Measurements from ENCODE around the gene SPHK2. TPM values are rescaled to one million over a fixed set of nuclear protein-coding genes. Genes with fewer than 3 reads are reported as not detected.

The SPHK2 gene
- total RNA-seq, 1 donor = 7.8 TPM

DNA sequence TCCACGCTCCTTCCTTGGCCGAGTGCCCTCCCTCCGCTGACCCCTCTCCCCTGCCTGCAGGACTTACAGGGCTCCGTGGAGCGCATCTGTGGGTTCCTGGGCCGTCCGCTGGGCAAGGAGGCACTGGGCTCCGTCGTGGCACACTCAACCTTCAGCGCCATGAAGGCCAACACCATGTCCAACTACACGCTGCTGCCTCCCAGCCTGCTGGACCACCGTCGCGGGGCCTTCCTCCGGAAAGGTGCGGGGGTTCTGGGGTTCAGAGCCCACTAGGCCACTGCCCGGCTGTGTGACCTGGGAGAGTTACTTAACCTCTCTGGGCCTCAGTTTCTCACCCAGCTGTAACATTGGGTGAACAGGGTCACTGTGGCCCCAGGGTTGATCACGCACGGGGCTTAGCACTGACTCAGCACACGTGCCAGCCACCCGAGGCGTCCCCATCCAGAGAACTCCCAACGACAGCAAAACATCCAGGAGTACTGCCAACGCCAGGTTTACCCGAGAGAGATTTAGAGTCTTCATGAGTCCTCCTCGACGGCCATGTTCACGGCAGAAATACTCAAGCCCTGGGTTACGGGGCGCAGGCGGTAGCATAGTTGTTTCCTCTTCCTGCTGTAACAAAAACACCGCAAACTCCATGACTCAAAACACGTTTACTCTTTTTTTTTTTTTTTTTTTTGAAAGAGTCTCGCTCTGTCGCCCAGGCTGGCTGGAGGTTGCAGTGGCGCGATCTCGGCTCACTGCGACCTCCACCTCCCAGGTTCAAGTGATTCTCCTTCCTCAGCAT, 22.4 kb upstream of the SPHK2 start:
- H3K4me3 ChIP-seq (ENCODE audit: low read depth, low read length) = no peak overlapping the region
- TF ChIP-seq, protein P1, sequence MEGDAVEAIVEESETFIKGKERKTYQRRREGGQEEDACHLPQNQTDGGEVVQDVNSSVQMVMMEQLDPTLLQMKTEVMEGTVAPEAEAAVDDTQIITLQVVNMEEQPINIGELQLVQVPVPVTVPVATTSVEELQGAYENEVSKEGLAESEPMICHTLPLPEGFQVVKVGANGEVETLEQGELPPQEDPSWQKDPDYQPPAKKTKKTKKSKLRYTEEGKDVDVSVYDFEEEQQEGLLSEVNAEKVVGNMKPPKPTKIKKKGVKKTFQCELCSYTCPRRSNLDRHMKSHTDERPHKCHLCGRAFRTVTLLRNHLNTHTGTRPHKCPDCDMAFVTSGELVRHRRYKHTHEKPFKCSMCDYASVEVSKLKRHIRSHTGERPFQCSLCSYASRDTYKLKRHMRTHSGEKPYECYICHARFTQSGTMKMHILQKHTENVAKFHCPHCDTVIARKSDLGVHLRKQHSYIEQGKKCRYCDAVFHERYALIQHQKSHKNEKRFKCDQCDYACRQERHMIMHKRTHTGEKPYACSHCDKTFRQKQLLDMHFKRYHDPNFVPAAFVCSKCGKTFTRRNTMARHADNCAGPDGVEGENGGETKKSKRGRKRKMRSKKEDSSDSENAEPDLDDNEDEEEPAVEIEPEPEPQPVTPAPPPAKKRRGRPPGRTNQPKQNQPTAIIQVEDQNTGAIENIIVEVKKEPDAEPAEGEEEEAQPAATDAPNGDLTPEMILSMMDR (IDR thresholded peaks at IDR 0.05; ENCODE audit: insufficient read depth, low read depth, low read length) = no peak
- DNase-seq (ENCODE audit: low read depth) = no peak

DNA sequence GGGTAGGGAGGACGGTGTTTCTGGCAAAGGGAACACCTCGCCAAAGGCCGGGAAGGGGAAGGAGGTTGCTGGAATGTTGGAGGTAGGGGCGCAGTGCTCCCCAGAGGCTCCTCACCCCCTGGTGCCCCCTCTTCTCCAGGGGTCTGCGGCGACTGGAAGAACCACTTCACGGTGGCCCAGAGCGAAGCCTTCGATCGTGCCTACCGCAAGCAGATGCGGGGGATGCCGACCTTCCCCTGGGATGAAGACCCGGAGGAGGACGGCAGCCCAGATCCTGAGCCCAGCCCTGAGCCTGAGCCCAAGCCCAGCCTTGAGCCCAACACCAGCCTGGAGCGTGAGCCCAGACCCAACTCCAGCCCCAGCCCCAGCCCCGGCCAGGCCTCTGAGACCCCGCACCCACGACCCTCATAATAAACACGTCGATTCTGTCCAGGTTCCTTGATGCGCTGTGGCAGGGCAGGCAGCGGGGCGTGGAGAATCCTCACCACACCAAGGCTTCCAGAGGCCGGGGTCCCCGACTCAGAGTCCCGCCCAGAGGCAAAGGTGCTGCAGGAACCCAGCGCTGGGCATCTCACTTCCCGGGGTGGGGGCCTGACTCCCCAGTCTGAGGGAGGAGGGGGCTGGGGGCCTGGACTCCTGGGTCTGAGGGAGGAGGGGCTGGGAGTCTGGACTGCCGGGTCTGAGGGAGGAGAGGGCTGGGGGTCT, 20.2 kb upstream of the SPHK2 start:
- TF ChIP-seq, protein P1 (IDR thresholded peaks at IDR 0.05; ENCODE audit: insufficient read depth, low read depth, low read length) = no peak
- no peak for DNase-seq (ENCODE audit: low read depth)
- no peak overlapping the region for H3K4me3 ChIP-seq (ENCODE audit: low read depth, low read length)

DNA sequence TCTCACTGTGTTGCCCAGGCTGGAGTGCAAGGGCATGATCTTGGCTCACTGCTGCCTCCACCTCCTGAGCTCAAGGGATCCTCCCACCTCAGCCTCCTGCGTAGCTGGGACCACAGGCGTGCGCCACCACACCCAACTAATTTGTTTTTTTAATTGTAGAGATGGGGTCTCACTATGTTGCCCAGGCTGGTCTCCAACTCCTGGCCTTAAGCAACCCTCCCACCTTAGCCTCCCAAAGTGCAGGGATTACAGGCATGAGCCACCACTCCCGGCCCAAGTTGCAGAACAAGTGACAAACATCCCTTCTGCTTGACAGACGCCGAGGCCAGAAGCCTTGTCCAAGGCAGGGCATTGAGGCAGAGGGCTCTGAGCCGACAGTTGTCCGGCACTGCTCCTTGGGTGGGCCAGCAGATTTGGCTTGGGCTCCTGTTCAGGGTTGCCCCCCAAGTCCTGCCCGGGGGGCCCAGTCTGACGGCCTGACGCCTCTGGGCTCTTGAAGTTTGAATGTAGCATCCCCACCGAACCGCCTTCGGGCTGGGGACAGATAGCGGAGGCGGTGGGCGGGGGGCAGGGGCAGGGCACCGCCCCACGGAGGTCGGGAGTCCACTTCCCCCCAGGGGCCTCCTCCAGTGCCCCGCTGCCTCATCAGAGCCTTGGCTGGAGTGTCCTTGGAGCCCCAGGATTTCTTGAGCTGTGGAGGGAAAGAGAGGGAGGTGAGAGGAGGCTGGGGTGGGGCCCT, 18.5 kb upstream of the SPHK2 start:
- TF ChIP-seq, protein P1 (IDR thresholded peaks at IDR 0.05; ENCODE audit: insufficient read depth, low read depth, low read length) = no peak
- H3K4me3 ChIP-seq (ENCODE audit: low read depth, low read length) = no peak overlapping the region
- no peak for DNase-seq (ENCODE audit: low read depth)

DNA sequence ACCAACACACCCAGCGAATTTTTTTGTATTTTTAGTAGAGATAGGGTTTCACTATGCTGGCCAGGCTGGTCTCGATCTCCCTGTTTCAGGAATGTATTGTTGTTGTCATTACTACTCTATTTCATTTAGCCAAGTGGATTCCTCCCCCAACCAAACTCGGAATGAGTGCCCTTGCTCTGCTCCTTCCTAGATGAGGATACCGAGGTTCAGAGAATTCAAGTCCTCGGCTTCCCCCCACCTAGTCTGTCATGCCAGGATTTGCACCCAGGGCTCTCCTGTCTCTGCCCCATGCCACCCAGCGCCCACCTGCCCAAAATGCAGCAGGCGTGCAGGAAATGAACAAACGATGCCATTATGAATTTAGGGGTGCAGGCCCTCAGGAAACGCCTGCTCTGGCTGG, 16.3 kb upstream of the SPHK2 start:
- H3K4me3 ChIP-seq (ENCODE audit: low read depth, low read length) = no peak overlapping the region
- DNase-seq (ENCODE audit: low read depth) = no peak
- TF ChIP-seq, protein P1 (IDR thresholded peaks at IDR 0.05; ENCODE audit: insufficient read depth, low read depth, low read length) = no peak

DNA sequence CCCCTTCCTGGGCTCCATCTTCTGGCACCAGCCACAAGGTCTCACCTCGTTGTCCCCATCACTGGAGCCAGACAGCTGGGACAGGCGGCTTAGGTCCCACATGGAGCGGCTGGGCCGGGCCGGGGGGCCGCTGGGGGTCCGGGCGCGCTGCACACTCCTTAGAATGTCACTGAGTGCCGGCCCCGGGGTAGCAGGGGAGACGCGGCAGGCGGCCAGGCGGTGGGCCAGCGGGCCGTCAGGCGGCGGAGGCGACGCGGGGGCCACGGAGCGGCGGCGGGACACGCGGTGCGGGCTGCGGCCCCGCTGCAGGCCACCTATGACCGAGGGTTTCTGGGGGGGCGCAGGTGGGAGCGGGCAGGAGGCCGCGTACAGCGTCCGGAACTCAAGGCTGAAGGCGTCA, 15.9 kb upstream of the SPHK2 start:
- TF ChIP-seq, protein P1 (IDR thresholded peaks at IDR 0.05; ENCODE audit: insufficient read depth, low read depth, low read length) = no peak
- no peak for DNase-seq (ENCODE audit: low read depth)
- H3K4me3 ChIP-seq (ENCODE audit: low read depth, low read length) = no peak overlapping the region

DNA sequence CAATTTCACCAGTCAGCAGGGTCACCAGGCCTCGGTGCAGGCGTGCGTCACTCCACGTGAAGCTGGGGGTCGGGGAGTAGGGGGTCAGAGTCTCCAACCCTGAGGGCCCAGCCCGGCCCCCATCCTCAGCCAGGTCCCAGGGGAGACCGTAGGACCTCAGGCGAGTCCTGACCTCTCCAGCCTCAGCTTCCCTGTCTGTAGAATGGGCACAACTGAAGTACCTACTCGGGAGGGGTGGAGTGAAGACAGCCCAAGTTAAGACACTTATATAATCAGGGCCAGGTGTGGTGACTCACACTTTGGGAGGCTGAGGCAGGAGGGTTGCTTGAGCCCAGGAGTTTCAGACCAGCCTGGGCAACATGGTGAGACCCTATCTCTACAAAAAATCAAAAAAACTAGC, 15.5 kb upstream of the SPHK2 start:
- TF ChIP-seq, protein P1 (IDR thresholded peaks at IDR 0.05; ENCODE audit: insufficient read depth, low read depth, low read length) = no peak
- no peak for DNase-seq (ENCODE audit: low read depth)
- H3K4me3 ChIP-seq (ENCODE audit: low read depth, low read length) = no peak overlapping the region
